ENCODE data around the gene PXDC1. TPM values are rescaled to one million over a fixed set of nuclear protein-coding genes. Genes with fewer than 3 reads are reported as not detected.
"Not testable (repeated sequence)": the region's sequence is repeated elsewhere in the genome, so short reads cannot be mapped to it uniquely, and the experiment has no call there.

The PXDC1 gene
- total RNA-seq, 4 donors from 2014 or later, result 111 to 232 (median 165) TPM

DNA sequence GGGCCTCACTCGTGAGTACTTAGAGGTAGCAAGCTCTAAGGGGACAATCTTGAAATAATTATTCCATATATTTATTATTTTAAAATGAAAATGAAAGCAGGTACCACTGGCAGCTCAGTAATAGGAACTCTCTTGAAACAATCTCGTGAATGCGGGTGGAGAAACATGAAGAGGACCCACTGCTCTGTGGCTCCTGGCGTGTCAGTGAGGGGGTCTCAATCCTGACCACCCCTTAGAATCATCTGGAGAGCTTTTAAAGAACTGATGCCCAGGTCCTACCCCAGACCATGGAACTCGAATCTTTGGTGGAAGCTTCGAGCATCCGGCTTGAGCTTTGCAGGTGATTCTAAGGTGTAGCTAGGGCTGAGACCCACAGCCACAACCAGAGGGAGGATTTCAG is 23.9 kb upstream of the PXDC1 start:
- 96% methylated on average over 7 of the region's 7 CpGs for WGBS
- no peaks in the 10 kb centered on the region for H3K9me3 ChIP-seq
- H3K4me3 ChIP-seq, result no peak overlapping the region
- H3K27me3 ChIP-seq, result no peaks in the 10 kb centered on the region
- no peak for DNase-seq (ENCODE audit: extremely low spot score)
- H3K36me3 ChIP-seq, result no peaks in the 10 kb centered on the region
- no peak overlapping the region for H3K27ac ChIP-seq (replicated peaks in 1 of 4)
- intact Hi-C loops (cut with DNase I), result no loop called here
- H3K4me1 ChIP-seq, result peaks cover 0 to 7% (median 5%) of the 10 kb centered on the region in 4 donors
- TF ChIP-seq, protein P1, sequence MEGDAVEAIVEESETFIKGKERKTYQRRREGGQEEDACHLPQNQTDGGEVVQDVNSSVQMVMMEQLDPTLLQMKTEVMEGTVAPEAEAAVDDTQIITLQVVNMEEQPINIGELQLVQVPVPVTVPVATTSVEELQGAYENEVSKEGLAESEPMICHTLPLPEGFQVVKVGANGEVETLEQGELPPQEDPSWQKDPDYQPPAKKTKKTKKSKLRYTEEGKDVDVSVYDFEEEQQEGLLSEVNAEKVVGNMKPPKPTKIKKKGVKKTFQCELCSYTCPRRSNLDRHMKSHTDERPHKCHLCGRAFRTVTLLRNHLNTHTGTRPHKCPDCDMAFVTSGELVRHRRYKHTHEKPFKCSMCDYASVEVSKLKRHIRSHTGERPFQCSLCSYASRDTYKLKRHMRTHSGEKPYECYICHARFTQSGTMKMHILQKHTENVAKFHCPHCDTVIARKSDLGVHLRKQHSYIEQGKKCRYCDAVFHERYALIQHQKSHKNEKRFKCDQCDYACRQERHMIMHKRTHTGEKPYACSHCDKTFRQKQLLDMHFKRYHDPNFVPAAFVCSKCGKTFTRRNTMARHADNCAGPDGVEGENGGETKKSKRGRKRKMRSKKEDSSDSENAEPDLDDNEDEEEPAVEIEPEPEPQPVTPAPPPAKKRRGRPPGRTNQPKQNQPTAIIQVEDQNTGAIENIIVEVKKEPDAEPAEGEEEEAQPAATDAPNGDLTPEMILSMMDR (IDR thresholded peaks at IDR 0.05), result no peak
- no peak for TF ChIP-seq POLR2A (IDR thresholded peaks at IDR 0.05; ENCODE audit: low read depth)
- no peak for TF ChIP-seq EP300 (IDR thresholded peaks at IDR 0.05)
- TF ChIP-seq POLR2AphosphoS5 (IDR thresholded peaks at IDR 0.05), result no peak

DNA sequence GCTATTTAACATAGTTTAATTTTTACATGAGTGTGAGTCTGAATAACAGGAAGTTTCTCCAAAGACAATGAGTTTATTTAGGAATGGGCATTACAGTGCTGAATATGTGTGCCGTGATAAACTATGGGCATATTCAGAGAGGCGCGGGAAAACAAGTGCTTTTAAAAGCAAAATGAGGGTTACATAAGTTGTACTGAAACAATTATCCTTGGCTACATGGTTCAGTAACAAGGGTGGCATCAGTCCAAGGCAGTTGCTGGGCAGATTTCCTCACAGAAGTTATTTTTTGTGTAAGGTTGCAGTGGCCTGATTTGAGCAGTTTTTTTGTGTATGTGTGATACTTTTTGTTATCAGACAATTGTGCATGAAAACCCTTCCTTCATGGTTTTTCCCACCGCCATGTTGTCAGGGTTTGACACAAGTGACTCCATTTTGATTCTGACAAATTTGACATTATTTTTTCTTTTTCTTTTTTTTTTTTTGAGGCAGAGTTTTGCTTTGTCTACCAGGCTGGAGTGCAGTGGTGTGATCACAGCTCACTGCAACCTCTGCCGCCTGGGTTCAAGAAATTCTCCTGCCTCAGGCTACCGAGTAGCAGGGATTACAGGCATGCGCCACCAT is 22.3 kb upstream of the PXDC1 start:
- WGBS, result 84% methylated on average over 7 of the region's 7 CpGs
- no peaks in the 10 kb centered on the region for H3K9me3 ChIP-seq
- no peaks in the 10 kb centered on the region for H3K36me3 ChIP-seq
- intact Hi-C loops (cut with DNase I), result no loop called here
- DNase-seq (ENCODE audit: extremely low spot score), result no peak
- TF ChIP-seq, protein P1 (IDR thresholded peaks at IDR 0.05), result no peak
- TF ChIP-seq EP300 (IDR thresholded peaks at IDR 0.05) (no peak), POLR2AphosphoS5 (IDR thresholded peaks at IDR 0.05) (no peak), POLR2A (IDR thresholded peaks at IDR 0.05; ENCODE audit: low read depth) (no peak)
- H3K4me3 ChIP-seq, result no peak overlapping the region
- H3K27me3 ChIP-seq, result no peaks in the 10 kb centered on the region
- H3K27ac ChIP-seq (replicated peaks in 1 of 4), result no peak overlapping the region
- peaks cover 0 to 7% (median 5%) of the 10 kb centered on the region in 4 donors for H3K4me1 ChIP-seq

DNA sequence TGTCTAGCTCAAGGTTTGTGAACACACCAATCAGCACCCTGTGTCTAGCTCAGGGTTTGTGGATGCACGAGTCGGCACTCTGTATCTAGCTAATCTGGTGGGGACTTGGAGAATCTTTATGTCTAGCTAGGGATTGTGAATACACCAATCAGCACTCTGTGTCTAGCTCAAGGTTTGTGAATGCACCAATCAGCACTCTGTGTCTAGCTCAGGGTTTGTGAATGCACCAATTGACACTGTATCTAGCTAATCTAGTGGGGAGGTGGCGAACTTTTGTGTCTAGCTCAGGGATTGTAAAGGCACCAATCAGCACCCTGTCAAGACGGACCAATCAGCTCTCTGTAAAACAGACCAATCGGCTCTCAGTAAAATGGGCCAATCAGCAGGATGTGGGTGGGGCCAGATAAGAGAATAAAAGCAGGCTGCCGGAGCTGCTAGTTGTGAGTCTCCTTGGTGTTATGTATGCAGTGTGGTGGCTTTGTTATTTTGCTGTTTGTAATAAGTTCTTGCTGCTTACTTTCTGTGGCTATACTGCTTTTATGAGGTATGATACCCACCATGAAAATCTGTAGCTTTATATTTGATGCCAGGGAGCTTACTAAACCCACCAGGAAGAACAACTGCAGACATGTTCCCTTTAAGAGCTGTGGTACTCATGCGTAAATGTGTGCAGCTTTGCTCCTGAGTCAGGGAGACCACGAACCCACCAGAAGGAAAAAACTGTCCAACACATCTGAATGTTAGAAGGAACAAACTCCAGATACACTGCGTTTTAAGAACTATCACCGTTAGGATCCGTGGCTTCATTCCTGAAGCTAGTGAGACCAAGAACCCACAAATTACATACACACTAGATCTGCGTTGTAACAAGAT is 20.9 kb upstream of the PXDC1 start:
- H3K36me3 ChIP-seq; DNase-seq (ENCODE audit: extremely low spot score); intact Hi-C loops (cut with DNase I); H3K9me3 ChIP-seq; H3K27me3 ChIP-seq; H3K4me3 ChIP-seq; H3K27ac ChIP-seq (replicated peaks in 1 of 4); H3K4me1 ChIP-seq: not testable (repeated sequence)
- 92% methylated on average over 12 of the region's 12 CpGs for WGBS

DNA sequence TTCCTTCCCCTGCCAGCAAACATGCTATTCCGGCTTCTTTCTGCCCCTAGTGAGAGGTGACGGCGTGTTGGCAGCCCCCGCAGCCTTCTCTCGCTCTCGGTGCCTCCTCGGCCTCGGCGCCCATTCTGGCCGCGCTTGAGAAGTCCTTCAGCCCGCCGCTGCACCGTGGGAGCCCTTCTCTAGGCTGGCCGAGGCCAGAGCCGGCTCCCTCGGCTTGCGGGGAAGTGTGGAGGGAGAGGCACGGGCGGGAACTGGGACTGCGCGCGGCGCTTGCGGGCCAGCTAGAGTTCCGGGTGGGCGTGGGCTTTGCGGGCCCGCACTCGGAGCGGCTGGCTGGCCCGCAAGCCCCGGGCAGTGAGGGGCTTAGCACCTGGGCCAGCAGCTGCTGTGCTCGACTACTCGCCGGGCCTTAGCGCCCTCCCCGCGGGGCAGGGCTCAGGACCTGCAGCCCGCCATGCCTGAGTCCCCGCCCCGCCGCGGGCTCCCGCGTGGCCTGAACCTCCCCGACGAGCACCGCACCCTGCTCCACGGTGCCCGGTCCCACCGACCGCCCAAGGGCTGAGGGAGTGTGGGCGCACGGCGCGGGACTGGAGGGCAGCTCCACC is 20.0 kb upstream of the PXDC1 start:
- no peak for DNase-seq (ENCODE audit: extremely low spot score)
- H3K27me3 ChIP-seq, result no peaks in the 10 kb centered on the region
- H3K36me3 ChIP-seq, result no peaks in the 10 kb centered on the region
- no peaks in the 10 kb centered on the region for H3K9me3 ChIP-seq
- 82% methylated on average over 31 of the region's 57 CpGs for WGBS
- H3K4me3 ChIP-seq, result peak overlapping the region in 1 of 4 donors; percentile 11
- intact Hi-C loops (cut with DNase I), result no loop called here
- H3K4me1 ChIP-seq, result peaks cover 0 to 7% (median 5%) of the 10 kb centered on the region in 4 donors
- TF ChIP-seq, protein P1 (IDR thresholded peaks at IDR 0.05), result no peak
- no peak for TF ChIP-seq EP300 (IDR thresholded peaks at IDR 0.05)
- H3K27ac ChIP-seq (replicated peaks in 1 of 4), result no peak overlapping the region

DNA sequence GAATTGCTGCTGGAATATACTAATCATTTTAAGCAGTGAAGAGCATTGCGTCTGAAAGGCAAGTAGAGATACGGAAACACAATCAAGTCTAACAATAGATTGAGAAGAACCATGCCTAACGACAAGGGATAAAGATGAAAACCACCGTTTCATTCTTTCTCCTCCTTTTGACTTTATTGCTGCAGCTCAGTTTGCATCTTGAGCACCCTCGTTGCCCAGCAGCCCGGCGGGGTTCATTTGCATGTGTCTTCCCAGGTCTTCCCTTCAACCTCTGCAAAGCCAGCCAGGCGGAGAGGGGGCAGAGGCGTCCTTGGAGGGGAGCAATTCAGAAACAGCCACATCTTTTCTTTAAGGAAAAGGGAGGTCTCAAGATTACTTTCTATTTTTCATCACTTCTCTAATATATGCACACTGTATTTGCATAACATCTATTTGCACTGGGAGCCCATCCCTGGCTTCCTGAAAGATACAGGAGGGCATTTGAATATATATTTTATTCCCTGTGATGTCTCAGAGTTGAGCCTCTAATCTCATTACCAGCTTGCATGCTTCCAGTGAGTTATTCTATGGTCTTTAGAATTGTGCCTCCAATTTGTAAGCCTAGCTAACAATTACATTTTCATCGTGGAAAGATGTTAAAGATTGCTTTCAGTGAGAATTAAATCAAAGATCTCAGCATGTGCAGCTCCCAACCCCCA is 18.7 kb upstream of the PXDC1 start:
- DNase-seq (ENCODE audit: extremely low spot score), result no peak
- Histone ChIP-seq H3K27ac (replicated peaks in 1 of 4) (no peak overlapping the region), H3K4me3 (no peak overlapping the region), H3K36me3 (no peaks in the 10 kb centered on the region), H3K27me3 (no peaks in the 10 kb centered on the region), H3K4me1 (peaks cover 0 to 11% (median 5%) of the 10 kb centered on the region in 4 donors), H3K9me3 (no peaks in the 10 kb centered on the region)
- TF ChIP-seq, protein P1 (IDR thresholded peaks at IDR 0.05), result no peak
- TF ChIP-seq POLR2AphosphoS5 (IDR thresholded peaks at IDR 0.05) (no peak), EP300 (IDR thresholded peaks at IDR 0.05) (no peak), POLR2A (IDR thresholded peaks at IDR 0.05; ENCODE audit: low read depth) (no peak)
- intact Hi-C loops (cut with DNase I), result no loop called here
- WGBS, result 75% methylated on average over 10 of the region's 10 CpGs

Data from esophagus muscularis mucosa (tissue), 4 donors.